NCI-H774 (cell line): Measurements from ENCODE around the gene JSRP1.

Experiments
- DNase-seq: peaks from one replicate; lab custom pipeline; 2025; lab: John Stamatoyannopoulos, UW

The JSRP1 gene

GRCh38 chr19:2232286-2233151 is 23.7 kb downstream of the JSRP1 start:
- DNase-seq = no peak

GRCh38 chr19:2231621-2232221 is 24.5 kb downstream of the JSRP1 start:
- DNase-seq = no peak

GRCh38 chr19:2230807-2231533 is 25.2 kb downstream of the JSRP1 start:
- no peak for DNase-seq

GRCh38 chr19:2230033-2230531 is 26.1 kb downstream of the JSRP1 start:
- no peak for DNase-seq

GRCh38 chr19:2229103-2230032 is 26.8 kb downstream of the JSRP1 start:
- no peak for DNase-seq

GRCh38 chr19:2228157-2229030 is 27.8 kb downstream of the JSRP1 start:
- DNase-seq = no peak

- no peak for DNase-seq
Observed at GRCh38 chr19:2227415-2228156, 28.6 kb downstream of the JSRP1 start.

GRCh38 chr19:2226840-2227360 is 29.3 kb downstream of the JSRP1 start:
- no peak for DNase-seq

- DNase-seq = no peak
Observed at GRCh38 chr19:2226051-2226839, 30.0 kb downstream of the JSRP1 start.

- no peak for DNase-seq
Observed at GRCh38 chr19:2225415-2226050, 30.7 kb downstream of the JSRP1 start.

GRCh38 chr19:2224754-2225349 is 31.4 kb downstream of the JSRP1 start:
- DNase-seq = no peak

GRCh38 chr19:2223959-2224358 is 32.3 kb downstream of the JSRP1 start:
- no peak for DNase-seq

- no peak for DNase-seq
Observed at GRCh38 chr19:2223391-2223790, 32.8 kb downstream of the JSRP1 start.

GRCh38 chr19:2221918-2222317 is 34.3 kb downstream of the JSRP1 start:
- DNase-seq = no peak

- no peak for DNase-seq
Observed at GRCh38 chr19:2221250-2221831, 34.9 kb downstream of the JSRP1 start.

- DNase-seq = no peak
Observed at GRCh38 chr19:2219726-2220125, 36.5 kb downstream of the JSRP1 start.

- no peak for DNase-seq
Observed at GRCh38 chr19:2217591-2217990, 38.6 kb downstream of the JSRP1 start.
